ENCODE data around the gene ASXL3.

The ASXL3 gene

DNA sequence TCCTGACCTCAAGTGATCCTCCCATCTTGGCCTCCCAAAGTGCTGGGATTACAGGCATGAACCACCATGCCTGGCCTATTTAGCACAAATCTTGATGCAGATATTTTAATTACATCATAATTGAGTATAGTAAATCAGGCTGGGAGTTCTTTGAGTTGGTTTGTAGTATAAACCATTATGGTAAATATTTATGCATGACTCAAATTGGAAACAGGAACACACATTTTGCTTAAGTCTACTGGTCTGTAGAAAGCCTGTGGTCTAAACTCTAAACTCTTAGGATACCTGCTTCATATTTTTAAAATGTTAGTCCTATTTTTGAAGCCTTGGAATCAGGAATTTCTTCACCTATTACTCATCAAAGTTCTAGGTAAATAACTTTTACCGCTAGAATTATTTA, 16.8 kb downstream of the ASXL3 start:
- H3K36me3 ChIP-seq, result no peaks in the 10 kb centered on the region
- H3K4me3 ChIP-seq (ENCODE audit: low read depth in 1 of 2, low read length in 1 of 2), result no peak overlapping the region
- H3K9me3 ChIP-seq, result no peaks in the 10 kb centered on the region
- H3K27me3 ChIP-seq, result no peaks in the 10 kb centered on the region
- TF ChIP-seq, protein P1, sequence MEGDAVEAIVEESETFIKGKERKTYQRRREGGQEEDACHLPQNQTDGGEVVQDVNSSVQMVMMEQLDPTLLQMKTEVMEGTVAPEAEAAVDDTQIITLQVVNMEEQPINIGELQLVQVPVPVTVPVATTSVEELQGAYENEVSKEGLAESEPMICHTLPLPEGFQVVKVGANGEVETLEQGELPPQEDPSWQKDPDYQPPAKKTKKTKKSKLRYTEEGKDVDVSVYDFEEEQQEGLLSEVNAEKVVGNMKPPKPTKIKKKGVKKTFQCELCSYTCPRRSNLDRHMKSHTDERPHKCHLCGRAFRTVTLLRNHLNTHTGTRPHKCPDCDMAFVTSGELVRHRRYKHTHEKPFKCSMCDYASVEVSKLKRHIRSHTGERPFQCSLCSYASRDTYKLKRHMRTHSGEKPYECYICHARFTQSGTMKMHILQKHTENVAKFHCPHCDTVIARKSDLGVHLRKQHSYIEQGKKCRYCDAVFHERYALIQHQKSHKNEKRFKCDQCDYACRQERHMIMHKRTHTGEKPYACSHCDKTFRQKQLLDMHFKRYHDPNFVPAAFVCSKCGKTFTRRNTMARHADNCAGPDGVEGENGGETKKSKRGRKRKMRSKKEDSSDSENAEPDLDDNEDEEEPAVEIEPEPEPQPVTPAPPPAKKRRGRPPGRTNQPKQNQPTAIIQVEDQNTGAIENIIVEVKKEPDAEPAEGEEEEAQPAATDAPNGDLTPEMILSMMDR (IDR thresholded peaks at IDR 0.05), result no peak
- no peaks in the 10 kb centered on the region for H3K4me1 ChIP-seq (ENCODE audit: control insufficient read depth in 1 of 2, insufficient read depth in 1 of 2, low read depth in 1 of 2, low read length in 1 of 2)
- H3K27ac ChIP-seq, result no peak overlapping the region

DNA sequence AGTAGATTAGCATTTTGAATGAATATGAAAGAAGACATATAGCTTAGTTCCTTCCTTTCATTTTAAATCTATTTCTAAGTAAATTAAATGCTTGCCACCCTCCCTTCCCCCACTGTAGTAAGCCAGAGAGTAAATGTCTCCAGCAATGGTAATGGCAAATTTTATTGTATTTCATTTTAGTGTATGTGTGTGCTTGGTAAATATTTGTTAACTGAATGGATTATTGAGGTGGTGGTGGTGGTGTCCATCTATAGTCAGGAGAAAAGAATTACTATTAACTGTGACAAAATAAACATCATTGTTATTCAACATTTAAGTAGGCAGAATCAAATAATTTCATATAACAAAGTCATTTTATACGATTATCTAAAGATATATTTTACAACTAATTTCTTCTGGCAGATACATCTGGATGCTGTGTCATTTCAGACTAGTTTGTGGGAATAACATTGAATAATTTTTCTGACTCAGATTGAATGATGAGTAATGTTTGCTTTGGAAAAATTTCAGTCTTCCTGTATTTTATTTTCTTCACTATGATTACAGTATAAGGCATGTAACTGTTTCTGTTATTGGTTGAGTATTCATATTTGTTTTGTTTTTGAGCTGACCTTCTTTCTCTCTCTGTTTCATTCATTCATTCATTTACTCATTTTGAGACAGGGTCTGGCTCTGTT, 18.3 kb downstream of the ASXL3 start:
- TF ChIP-seq, protein P1 (IDR thresholded peaks at IDR 0.05), result no peak
- H3K27me3 ChIP-seq, result no peaks in the 10 kb centered on the region
- no peak overlapping the region for H3K4me3 ChIP-seq (ENCODE audit: low read depth in 1 of 2, low read length in 1 of 2)
- H3K4me1 ChIP-seq (ENCODE audit: control insufficient read depth in 1 of 2, insufficient read depth in 1 of 2, low read depth in 1 of 2, low read length in 1 of 2), result no peaks in the 10 kb centered on the region
- no peak overlapping the region for H3K27ac ChIP-seq
- H3K36me3 ChIP-seq, result no peaks in the 10 kb centered on the region
- no peaks in the 10 kb centered on the region for H3K9me3 ChIP-seq

DNA sequence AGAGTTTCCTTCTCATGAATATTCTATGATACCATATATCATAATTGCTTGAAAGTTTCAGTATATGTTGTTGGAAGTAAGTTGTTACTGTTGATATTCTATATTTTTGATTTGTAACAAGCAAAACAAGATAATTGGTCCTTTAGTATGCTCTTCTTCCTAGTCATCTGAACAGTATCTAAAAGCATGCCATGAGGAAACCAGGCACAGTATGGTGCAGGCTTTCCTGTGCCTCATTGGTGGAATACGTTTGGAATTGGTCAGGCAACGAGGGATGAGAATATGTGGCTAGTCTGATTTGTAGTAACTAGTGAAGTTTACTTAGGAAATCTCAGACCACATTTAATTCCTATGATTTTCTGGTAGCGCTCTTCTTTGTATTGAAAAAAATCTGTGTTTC, 22.8 kb downstream of the ASXL3 start:
- no peaks in the 10 kb centered on the region for H3K9me3 ChIP-seq
- H3K4me3 ChIP-seq (ENCODE audit: low read depth in 1 of 2, low read length in 1 of 2), result no peak overlapping the region
- no peaks in the 10 kb centered on the region for H3K4me1 ChIP-seq (ENCODE audit: control insufficient read depth in 1 of 2, insufficient read depth in 1 of 2, low read depth in 1 of 2, low read length in 1 of 2)
- no peaks in the 10 kb centered on the region for H3K36me3 ChIP-seq
- H3K27ac ChIP-seq, result no peak overlapping the region
- TF ChIP-seq, protein P1 (IDR thresholded peaks at IDR 0.05), result no peak
- H3K27me3 ChIP-seq, result no peaks in the 10 kb centered on the region

DNA sequence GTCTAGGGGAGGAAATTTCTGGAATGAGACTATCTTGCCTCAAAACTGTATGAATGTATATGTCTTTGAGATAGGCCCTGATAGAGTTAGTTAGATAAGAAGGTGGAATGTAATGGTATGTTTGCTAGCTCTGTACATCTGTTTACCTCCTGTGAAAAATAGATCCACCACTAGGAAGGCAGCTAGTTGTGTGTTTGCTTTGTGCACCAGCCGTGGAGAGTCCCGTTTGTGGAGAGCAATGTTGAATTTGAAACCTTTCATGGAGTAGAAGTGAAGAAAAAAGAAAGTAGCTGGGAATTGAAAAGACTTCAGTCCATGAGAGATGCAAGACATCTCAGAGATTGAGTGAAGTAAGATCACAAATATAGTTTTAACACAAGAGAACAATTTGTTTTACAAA, 25.4 kb downstream of the ASXL3 start:
- no peaks in the 10 kb centered on the region for H3K36me3 ChIP-seq
- no peaks in the 10 kb centered on the region for H3K27me3 ChIP-seq
- no peaks in the 10 kb centered on the region for H3K4me1 ChIP-seq (ENCODE audit: control insufficient read depth in 1 of 2, insufficient read depth in 1 of 2, low read depth in 1 of 2, low read length in 1 of 2)
- H3K27ac ChIP-seq, result no peak overlapping the region
- no peak overlapping the region for H3K4me3 ChIP-seq (ENCODE audit: low read depth in 1 of 2, low read length in 1 of 2)
- no peaks in the 10 kb centered on the region for H3K9me3 ChIP-seq
- TF ChIP-seq, protein P1 (IDR thresholded peaks at IDR 0.05), result no peak

DNA sequence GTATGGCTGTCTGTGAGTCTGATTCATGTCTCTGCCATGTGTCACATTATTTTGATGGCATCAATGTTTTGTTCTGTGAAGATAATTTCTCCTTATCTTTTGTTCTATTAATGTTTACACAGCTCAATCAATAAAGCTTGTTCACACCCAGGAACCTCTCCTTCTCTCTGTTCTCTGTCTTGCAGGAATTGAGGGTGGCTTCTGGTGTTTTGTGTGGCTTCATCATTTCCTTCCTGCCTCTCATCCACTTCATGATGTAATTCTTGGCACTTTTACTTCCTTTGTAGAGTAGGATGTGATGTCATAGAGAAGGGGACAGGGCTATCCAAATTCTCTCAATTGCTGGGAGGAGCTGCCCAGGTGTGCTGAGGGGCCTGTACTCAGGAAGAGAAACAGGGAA, 27.2 kb downstream of the ASXL3 start:
- Histone ChIP-seq H3K4me1 (ENCODE audit: control insufficient read depth in 1 of 2, insufficient read depth in 1 of 2, low read depth in 1 of 2, low read length in 1 of 2) (no peaks in the 10 kb centered on the region), H3K27ac (no peak overlapping the region), H3K9me3 (no peaks in the 10 kb centered on the region), H3K27me3 (no peaks in the 10 kb centered on the region), H3K36me3 (no peaks in the 10 kb centered on the region), H3K4me3 (ENCODE audit: low read depth in 1 of 2, low read length in 1 of 2) (no peak overlapping the region)
- TF ChIP-seq, protein P1 (IDR thresholded peaks at IDR 0.05), result no peak

Data from neutrophil (primary cell).